GM12874 (cell line): ENCODE results near the gene GPR152.

Experiments used
- CTCF ChIP-seq: IDR thresholded peaks from 2 replicates; pipeline ENCODE4 v1.5.1; 2011; ENCODE audit warnings: low read depth, mild to moderate bottlenecking, control low read depth, low read length, moderate library complexity; ENCODE audit not compliant: insufficient read depth

Gene GPR152

GRCh38 chr11:67469508-67469811, 16.9 kb upstream of the GPR152 start:
- no peak for TF ChIP-seq CTCF

GRCh38 chr11:67468759-67469507, 16.4 kb upstream of the GPR152 start, which contains the start of gene TMEM134:
TSS of gene TMEM134 (minus strand) at chr11:67469251. CDS start at chr11:67469192, 59 bp downstream.
- TF ChIP-seq CTCF, result peak; percentile 65

- TF ChIP-seq CTCF, result no peak
These were observed 15.9 kb upstream of the GPR152 start for GRCh38 chr11:67468456-67468758.

GRCh38 chr11:67468056-67468455, 15.5 kb upstream of the GPR152 start:
- TF ChIP-seq CTCF, result no peak

GRCh38 chr11:67466962-67467771, 14.6 kb upstream of the GPR152 start:
- TF ChIP-seq CTCF, result no peak

GRCh38 chr11:67466367-67466766, 13.8 kb upstream of the GPR152 start:
- no peak for TF ChIP-seq CTCF

GRCh38 chr11:67465189-67465510, 12.6 kb upstream of the GPR152 start:
- no peak for TF ChIP-seq CTCF
